ENCODE data around the gene PEX5.

Gene PEX5

DNA sequence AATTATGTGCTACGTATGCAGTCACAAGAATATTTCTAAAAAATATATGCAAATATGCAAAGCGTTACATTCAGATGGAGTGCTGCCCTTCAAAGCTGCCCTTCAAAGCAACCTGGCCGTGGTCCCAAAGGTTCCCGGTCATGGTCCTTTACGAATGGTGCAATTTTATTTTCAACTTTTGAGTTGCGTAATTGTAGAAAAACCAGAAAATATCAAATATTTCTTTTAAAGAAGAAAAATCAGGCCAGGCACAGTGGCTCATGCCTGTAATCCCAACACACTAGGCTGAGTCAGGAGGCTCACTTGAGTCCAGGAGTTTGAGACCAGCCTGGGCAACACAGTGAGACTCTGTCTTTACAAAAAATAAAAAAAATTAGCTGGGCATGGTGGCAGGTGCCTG is 38.0 kb upstream of the PEX5 start:
- H2AFZ ChIP-seq (ENCODE audit: low read depth, low read length), result no peak overlapping the region

GRCh38 chr12:7152818-7153217 is 36.7 kb upstream of the PEX5 start:
- H3K27ac ChIP-seq (ENCODE audit: low read length), result no peak overlapping the region
- H4K20me1 ChIP-seq (ENCODE audit: insufficient read depth, low read length), result no peaks in the 10 kb centered on the region
- no peak overlapping the region for H3K4me2 ChIP-seq (ENCODE audit: low read length)
- H2AFZ ChIP-seq (ENCODE audit: low read depth, low read length), result no peak overlapping the region
- H3K79me2 ChIP-seq (ENCODE audit: low read length), result no peaks in the 10 kb centered on the region
- H3K9me3 ChIP-seq (ENCODE audit: insufficient read depth, low read length), result no peaks in the 10 kb centered on the region
- no peaks in the 10 kb centered on the region for H3K36me3 ChIP-seq (replicated peaks; ENCODE audit: low read depth, low read length)
- H3K4me3 ChIP-seq (ENCODE audit: low read length), result no peak overlapping the region
- H3K9ac ChIP-seq (ENCODE audit: low read length), result no peak overlapping the region
- no peak for TF ChIP-seq EZH2phosphoT487 (IDR thresholded peaks at IDR 0.05; ENCODE audit: low read depth)
- TF ChIP-seq, protein P1, sequence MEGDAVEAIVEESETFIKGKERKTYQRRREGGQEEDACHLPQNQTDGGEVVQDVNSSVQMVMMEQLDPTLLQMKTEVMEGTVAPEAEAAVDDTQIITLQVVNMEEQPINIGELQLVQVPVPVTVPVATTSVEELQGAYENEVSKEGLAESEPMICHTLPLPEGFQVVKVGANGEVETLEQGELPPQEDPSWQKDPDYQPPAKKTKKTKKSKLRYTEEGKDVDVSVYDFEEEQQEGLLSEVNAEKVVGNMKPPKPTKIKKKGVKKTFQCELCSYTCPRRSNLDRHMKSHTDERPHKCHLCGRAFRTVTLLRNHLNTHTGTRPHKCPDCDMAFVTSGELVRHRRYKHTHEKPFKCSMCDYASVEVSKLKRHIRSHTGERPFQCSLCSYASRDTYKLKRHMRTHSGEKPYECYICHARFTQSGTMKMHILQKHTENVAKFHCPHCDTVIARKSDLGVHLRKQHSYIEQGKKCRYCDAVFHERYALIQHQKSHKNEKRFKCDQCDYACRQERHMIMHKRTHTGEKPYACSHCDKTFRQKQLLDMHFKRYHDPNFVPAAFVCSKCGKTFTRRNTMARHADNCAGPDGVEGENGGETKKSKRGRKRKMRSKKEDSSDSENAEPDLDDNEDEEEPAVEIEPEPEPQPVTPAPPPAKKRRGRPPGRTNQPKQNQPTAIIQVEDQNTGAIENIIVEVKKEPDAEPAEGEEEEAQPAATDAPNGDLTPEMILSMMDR (IDR thresholded peaks at IDR 0.05; ENCODE audit: low read depth, low read length), result no peak
- no peaks in the 10 kb centered on the region for H3K27me3 ChIP-seq (ENCODE audit: low read depth, low read length)
- no peaks in the 10 kb centered on the region for H3K4me1 ChIP-seq (ENCODE audit: low read length)

More for the DNA sequence above, 38.0 kb upstream of the PEX5 start:
- Histone ChIP-seq H3K79me2 (ENCODE audit: low read length) (no peaks in the 10 kb centered on the region), H3K27ac (ENCODE audit: low read length) (no peak overlapping the region), H4K20me1 (ENCODE audit: insufficient read depth, low read length) (no peaks in the 10 kb centered on the region), H3K9ac (ENCODE audit: low read length) (no peak overlapping the region), H3K4me2 (ENCODE audit: low read length) (no peak overlapping the region), H3K36me3 (replicated peaks; ENCODE audit: low read depth, low read length) (no peaks in the 10 kb centered on the region), H3K4me3 (ENCODE audit: low read length) (no peak overlapping the region), H3K27me3 (ENCODE audit: low read depth, low read length) (no peaks in the 10 kb centered on the region), H3K4me1 (ENCODE audit: low read length) (no peaks in the 10 kb centered on the region), H3K9me3 (ENCODE audit: insufficient read depth, low read length) (no peaks in the 10 kb centered on the region)
- TF ChIP-seq, protein P1 (IDR thresholded peaks at IDR 0.05; ENCODE audit: low read depth, low read length), result no peak
- no peak for TF ChIP-seq EZH2phosphoT487 (IDR thresholded peaks at IDR 0.05; ENCODE audit: low read depth)

- Histone ChIP-seq H3K79me2 (ENCODE audit: low read length) (no peaks in the 10 kb centered on the region), H3K9ac (ENCODE audit: low read length) (no peak overlapping the region), H3K27me3 (ENCODE audit: low read depth, low read length) (no peaks in the 10 kb centered on the region), H3K9me3 (ENCODE audit: insufficient read depth, low read length) (no peaks in the 10 kb centered on the region), H3K4me2 (ENCODE audit: low read length) (no peak overlapping the region), H3K4me3 (ENCODE audit: low read length) (no peak overlapping the region), H3K36me3 (replicated peaks; ENCODE audit: low read depth, low read length) (no peaks in the 10 kb centered on the region), H4K20me1 (ENCODE audit: insufficient read depth, low read length) (no peaks in the 10 kb centered on the region), H2AFZ (ENCODE audit: low read depth, low read length) (no peak overlapping the region), H3K27ac (ENCODE audit: low read length) (no peak overlapping the region), H3K4me1 (ENCODE audit: low read length) (no peaks in the 10 kb centered on the region)
- TF ChIP-seq, protein P1 (IDR thresholded peaks at IDR 0.05; ENCODE audit: low read depth, low read length), result no peak
- no peak for TF ChIP-seq EZH2phosphoT487 (IDR thresholded peaks at IDR 0.05; ENCODE audit: low read depth)
Observed at GRCh38 chr12:7154042-7154441, 35.4 kb upstream of the PEX5 start.

GRCh38 chr12:7154901-7155470 is 34.5 kb upstream of the PEX5 start:
- Histone ChIP-seq H3K27me3 (ENCODE audit: low read depth, low read length) (no peaks in the 10 kb centered on the region), H3K4me2 (ENCODE audit: low read length) (no peak overlapping the region), H4K20me1 (ENCODE audit: insufficient read depth, low read length) (no peaks in the 10 kb centered on the region), H3K4me1 (ENCODE audit: low read length) (no peaks in the 10 kb centered on the region), H3K9ac (ENCODE audit: low read length) (no peak overlapping the region), H3K79me2 (ENCODE audit: low read length) (no peaks in the 10 kb centered on the region), H2AFZ (ENCODE audit: low read depth, low read length) (no peak overlapping the region), H3K36me3 (replicated peaks; ENCODE audit: low read depth, low read length) (no peaks in the 10 kb centered on the region), H3K4me3 (ENCODE audit: low read length) (no peak overlapping the region), H3K27ac (ENCODE audit: low read length) (no peak overlapping the region), H3K9me3 (ENCODE audit: insufficient read depth, low read length) (no peaks in the 10 kb centered on the region)
- TF ChIP-seq, protein P1 (IDR thresholded peaks at IDR 0.05; ENCODE audit: low read depth, low read length), result no peak
- TF ChIP-seq EZH2phosphoT487 (IDR thresholded peaks at IDR 0.05; ENCODE audit: low read depth), result no peak

All from OCI-LY3 (cell line).